NCI-H1092 (cell line): ENCODE measurements around the gene HSD17B12.

Experiments used
- DNase-seq: peaks from one replicate; lab custom pipeline; 2025; lab: John Stamatoyannopoulos, UW

Gene HSD17B12

GRCh38 chr11:43871051-43871450 lies 190.5 kb downstream of the HSD17B12 start:
- DNase-seq = no peak

- DNase-seq = no peak
Measured at GRCh38 chr11:43872995-43873394, 192.5 kb downstream of the HSD17B12 start.

- DNase-seq = no peak
Measured at GRCh38 chr11:43874078-43874477, 193.5 kb downstream of the HSD17B12 start.

- DNase-seq = no peak
Measured at GRCh38 chr11:43874738-43875137, 194.2 kb downstream of the HSD17B12 start.

DNA sequence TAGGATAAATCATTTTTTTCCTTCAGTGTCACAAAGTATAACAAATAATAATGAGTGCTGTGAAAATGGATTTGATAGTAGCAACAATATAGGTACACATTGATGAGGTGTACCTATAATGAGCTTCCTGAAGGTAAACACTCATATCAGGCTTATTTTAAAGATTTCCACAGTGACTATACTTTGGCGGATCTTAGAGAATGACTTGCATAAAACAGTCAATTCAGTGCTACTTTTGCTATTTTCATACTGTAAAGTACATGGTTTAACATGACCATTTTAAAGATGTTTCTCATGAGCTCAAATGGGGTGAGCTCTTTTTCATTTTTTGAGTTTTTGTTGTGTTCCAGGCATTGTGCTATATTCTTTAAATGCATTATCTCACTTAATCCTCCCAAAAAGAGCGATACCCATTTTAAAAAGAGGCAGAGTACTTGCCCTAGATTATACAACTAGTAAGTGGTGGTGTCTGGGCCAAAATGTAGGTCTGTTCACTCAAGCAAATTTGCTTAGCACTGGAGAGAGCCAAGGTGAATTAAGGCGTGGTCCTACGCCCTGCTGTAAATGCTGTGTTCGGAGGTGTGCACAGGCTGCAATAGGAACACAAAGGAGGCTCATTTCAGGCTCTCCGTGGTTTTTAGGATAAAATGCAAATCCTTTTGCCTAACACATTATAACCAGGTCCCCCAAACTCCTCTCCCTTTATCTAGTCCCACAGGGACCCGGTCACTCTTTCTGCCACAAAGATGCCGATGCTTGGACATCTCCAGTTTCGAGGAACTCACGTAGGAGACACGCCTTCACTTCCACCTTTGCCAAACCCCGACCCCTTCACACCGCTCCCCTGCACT lies 199.5 kb downstream of the HSD17B12 start:
- DNase-seq = no peak

DNA sequence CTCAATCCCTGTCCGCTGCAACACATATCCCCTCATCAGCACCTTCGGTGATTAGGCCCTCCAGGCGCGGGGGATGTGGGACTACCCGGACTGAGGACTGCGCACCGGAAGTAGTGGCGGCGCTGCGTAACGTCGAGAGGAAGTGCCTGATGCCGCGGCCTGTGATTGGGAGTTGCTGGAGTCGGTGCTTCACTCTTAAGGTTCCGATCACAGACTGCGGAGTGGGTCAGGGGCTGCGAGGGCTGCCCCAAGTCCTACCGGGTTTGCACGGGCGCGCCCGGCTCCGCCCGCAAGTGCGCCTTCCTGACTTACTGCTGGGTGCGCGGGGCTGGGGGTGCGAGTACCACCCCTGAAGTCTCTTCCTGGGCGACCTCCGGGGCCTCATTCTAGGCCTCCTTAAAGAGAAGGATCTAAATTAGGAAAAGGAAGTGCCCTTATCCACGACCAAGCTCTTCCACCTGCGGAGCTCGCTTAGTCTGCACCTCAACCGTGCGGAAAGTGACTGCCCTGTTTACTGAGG lies 200.2 kb downstream of the HSD17B12 start, which contains the start of gene ALKBH3:
Gene ALKBH3 (plus strand): TSS at position 192 of the 520 bp plus-strand sequence. CDS start 1,822 bp downstream, outside the sequence.
- peak; percentile 93 for DNase-seq

DNA sequence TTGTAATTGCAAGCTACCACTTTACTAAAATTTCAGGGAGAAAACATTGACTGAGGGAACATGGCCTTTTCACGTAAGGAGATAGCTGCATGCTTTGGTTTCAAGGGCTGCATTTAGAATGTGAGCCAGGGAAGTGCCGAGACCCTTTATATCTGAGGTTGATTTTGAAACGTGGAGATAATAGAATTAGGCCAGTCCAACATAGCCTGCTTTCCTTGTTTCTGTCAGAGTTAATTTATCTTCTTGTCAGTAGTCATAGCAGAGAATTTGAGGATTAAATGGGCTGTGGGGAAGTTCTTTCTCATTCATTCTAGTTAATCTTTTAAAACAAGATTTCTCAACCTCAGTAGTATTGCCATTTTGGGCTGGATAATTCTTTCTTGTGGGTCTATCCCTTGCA lies 212.3 kb downstream of the HSD17B12 start:
- no peak for DNase-seq

- DNase-seq = no peak
Measured at GRCh38 chr11:43894546-43894945, 214.0 kb downstream of the HSD17B12 start.

GRCh38 chr11:43895601-43896000 lies 215.1 kb downstream of the HSD17B12 start:
- no peak for DNase-seq

DNA sequence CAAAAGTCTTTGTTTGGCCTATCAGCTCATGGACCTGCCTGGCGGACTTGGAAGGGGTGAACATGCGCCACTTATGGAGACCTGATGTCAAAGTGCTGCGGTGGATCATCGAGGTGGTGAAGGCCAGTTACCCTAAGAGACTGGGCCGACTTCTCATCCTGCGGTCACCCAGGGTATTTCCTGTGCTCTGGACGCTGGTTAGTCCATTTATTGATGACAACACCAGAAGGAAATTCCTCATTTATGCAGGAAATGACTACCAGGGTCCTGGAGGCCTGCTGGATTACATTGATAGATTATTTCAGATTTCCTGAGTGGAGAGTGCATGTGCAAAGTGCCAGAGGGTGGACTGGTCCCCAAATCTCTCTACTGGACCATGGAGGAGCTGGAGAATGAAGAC lies 218.0 kb downstream of the HSD17B12 start:
- no peak for DNase-seq

DNA sequence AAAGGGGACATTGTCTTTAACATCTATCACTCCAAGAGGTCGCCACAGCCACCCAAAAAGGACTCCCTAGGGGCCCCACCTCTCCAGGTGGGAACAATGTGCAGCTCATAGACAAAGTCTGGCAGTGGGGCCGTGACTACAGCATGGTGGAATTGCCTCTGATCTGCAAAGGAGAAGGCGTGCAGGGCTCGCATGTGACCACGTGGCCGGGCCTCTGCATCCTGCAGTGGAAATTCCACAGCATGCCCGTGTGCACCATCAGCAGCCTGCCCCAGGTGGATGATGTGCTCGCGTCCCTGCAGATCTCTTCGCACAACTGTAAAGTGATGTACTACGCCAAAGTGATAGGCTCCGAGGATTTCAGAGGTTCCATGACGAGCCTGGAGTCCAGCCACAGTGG lies 218.6 kb downstream of the HSD17B12 start:
- DNase-seq = no peak

DNA sequence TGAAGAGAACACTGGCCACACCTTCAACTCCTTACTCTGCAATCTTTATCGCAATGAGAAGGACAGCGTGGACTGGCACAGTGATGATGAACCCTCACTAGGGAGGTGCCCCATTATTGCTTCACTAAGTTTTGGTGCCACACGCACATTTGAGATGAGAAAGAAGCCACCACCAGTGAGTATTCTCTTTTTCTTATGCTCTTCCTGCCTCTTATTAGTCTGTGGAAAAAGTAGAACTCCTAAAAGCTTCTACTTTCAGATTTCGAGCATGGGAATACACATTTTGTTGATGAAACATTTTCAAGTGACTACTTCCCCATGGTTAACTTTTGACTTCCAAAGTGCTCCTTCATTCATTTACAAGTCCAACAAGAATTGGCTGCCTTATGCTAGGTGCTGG lies 221.0 kb downstream of the HSD17B12 start:
- no peak for DNase-seq

- no peak for DNase-seq
Measured at GRCh38 chr11:43903078-43903477, 222.5 kb downstream of the HSD17B12 start.

- DNase-seq = no peak
Measured at GRCh38 chr11:43903969-43904368, 223.4 kb downstream of the HSD17B12 start.

DNA sequence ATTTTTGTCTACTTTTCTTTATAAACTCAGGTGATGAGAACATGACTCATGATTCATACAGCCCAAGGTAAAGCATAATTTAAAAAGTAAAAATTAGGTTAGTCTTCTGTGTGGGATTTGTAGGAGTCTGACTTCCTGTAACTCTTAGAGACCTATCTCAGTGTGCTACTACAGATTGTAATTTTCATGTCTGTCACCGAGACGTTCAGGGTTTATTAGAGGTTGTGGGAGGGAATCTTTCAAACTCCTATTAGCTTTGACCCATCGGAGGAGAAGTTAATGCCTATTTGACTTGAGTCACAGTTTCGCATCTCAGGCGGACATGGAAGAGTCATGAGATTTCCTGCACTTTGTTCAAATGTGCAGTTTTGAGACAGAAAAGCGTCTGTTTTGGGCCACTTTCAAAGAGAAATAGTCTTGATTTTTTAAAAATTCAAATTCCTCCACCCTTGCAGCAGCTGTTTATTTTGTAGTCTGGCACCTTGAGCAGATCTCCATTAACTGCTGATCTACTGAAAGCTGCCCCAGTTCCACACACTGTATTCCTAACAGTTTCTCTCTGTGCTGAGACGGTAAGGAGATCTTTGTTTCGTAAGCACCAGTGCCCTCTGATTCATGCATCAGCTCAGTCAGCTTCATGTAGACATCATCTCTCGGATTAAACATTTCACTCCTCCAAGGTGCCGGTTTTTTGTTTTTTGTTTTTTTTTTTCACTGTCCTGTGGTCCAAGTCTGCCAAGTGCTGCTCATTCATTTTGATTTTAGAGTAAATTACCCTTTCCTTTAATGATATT lies 224.4 kb downstream of the HSD17B12 start:
- no peak for DNase-seq

GRCh38 chr11:43905813-43906241 lies 225.3 kb downstream of the HSD17B12 start:
- DNase-seq = no peak
